ENCODE data around the gene SRP68.

The SRP68 gene

DNA sequence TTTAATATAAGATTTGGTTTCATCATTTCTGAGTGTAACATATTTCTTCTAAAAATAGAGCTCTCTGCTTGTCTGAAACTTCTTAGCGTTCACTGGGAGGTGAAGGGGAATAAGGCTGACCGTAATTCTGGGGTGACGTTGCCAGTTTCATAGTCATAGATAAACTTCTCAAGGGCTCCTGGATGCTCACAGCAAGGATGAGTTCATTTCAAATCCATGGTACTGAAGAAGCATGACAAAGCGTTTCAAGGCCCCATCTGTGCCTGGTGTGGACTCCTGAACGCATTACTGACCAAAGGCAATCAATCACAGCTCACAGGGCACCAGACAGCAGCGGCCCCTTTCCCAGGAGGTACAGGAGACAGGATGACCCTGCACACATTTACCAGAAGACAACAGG is 33.2 kb downstream of the SRP68 start:
- H3K9me3 ChIP-seq (ENCODE audit: control insufficient read depth, insufficient read depth, low read depth, low read length) = no peaks in the 10 kb centered on the region
- CTCF ChIA-PET = interaction anchor here (0.5 to 1.1 kb wide), 3 partner anchors 25 to 289 kb away, joined by 3 to 4 read pairs (median 3); no protein-coding TSS in a partner anchor
- H3K4me3 ChIP-seq (ENCODE audit: low read depth, low read length) = no peak overlapping the region
- 0 out of 2 replicates have a peak overlapping the region, but pooled peaks have one; percentile 52 for H3K27ac ChIP-seq (ENCODE audit: extremely low read depth, low read depth, low read length)
- no peaks in the 10 kb centered on the region for H3K4me1 ChIP-seq (ENCODE audit: control insufficient read depth, insufficient read depth, low read length)
- POLR2A ChIA-PET = interaction anchor here (0.9 kb wide), 1 partner anchor 10 kb away, joined by 3 read pairs; no protein-coding TSS in a partner anchor
- peaks cover 46 to 75% of the 10 kb centered on the region in 2 experiments for H3K36me3 ChIP-seq (ENCODE audit: control insufficient read depth in 2 of 2, insufficient read depth in 1 of 2, low read length in 2 of 2)
- TF ChIP-seq, protein P1, sequence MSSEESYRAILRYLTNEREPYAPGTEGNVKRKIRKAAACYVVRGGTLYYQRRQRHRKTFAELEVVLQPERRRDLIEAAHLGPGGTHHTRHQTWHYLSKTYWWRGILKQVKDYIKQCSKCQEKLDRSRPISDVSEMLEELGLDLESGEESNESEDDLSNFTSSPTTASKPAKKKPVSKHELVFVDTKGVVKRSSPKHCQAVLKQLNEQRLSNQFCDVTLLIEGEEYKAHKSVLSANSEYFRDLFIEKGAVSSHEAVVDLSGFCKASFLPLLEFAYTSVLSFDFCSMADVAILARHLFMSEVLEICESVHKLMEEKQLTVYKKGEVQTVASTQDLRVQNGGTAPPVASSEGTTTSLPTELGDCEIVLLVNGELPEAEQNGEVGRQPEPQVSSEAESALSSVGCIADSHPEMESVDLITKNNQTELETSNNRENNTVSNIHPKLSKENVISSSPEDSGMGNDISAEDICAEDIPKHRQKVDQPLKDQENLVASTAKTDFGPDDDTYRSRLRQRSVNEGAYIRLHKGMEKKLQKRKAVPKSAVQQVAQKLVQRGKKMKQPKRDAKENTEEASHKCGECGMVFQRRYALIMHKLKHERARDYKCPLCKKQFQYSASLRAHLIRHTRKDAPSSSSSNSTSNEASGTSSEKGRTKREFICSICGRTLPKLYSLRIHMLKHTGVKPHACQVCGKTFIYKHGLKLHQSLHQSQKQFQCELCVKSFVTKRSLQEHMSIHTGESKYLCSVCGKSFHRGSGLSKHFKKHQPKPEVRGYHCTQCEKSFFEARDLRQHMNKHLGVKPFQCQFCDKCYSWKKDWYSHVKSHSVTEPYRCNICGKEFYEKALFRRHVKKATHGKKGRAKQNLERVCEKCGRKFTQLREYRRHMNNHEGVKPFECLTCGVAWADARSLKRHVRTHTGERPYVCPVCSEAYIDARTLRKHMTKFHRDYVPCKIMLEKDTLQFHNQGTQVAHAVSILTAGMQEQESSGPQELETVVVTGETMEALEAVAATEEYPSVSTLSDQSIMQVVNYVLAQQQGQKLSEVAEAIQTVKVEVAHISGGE (tag by site-specific recombination; conservative IDR thresholded peaks at IDR 0.05; ENCODE audit: low read depth) = no peak
- no peak for TF ChIP-seq ZNF274 (IDR thresholded peaks at IDR 0.05; ENCODE audit: low read length)
- TF ChIP-seq ZNF274 (tag by site-specific recombination; IDR thresholded peaks at IDR 0.05; ENCODE audit: borderline replicate concordance) = no peak
- TF ChIP-seq ZNF544 (tag by site-specific recombination; IDR thresholded peaks at IDR 0.05) = no peak
- TF ChIP-seq, protein P2, sequence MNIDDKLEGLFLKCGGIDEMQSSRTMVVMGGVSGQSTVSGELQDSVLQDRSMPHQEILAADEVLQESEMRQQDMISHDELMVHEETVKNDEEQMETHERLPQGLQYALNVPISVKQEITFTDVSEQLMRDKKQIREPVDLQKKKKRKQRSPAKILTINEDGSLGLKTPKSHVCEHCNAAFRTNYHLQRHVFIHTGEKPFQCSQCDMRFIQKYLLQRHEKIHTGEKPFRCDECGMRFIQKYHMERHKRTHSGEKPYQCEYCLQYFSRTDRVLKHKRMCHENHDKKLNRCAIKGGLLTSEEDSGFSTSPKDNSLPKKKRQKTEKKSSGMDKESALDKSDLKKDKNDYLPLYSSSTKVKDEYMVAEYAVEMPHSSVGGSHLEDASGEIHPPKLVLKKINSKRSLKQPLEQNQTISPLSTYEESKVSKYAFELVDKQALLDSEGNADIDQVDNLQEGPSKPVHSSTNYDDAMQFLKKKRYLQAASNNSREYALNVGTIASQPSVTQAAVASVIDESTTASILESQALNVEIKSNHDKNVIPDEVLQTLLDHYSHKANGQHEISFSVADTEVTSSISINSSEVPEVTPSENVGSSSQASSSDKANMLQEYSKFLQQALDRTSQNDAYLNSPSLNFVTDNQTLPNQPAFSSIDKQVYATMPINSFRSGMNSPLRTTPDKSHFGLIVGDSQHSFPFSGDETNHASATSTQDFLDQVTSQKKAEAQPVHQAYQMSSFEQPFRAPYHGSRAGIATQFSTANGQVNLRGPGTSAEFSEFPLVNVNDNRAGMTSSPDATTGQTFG (tag by site-specific recombination; IDR thresholded peaks at IDR 0.05; ENCODE audit: borderline replicate concordance) = no peak
- TF ChIP-seq, protein P3, sequence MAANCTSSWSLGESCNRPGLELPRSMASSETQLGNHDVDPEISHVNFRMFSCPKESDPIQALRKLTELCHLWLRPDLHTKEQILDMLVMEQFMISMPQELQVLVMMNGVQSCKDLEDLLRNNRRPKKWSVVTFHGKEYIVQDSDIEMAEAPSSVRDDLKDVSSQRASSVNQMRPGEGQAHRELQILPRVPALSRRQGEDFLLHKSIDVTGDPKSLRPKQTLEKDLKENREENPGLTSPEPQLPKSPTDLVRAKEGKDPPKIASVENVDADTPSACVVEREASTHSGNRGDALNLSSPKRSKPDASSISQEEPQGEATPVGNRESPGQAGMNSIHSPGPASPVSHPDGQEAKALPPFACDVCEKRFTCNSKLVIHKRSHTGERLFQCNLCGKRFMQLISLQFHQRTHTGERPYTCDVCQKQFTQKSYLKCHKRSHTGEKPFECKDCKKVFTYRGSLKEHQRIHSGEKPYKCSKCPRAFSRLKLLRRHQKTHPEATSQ (tag by site-specific recombination; IDR thresholded peaks at IDR 0.05) = no peak
- TF ChIP-seq ZNF510 (tag by site-specific recombination; IDR thresholded peaks at IDR 0.05; ENCODE audit: insufficient replicate concordance) = no peak
- no peak for TF ChIP-seq SP2 (tag by site-specific recombination; IDR thresholded peaks at IDR 0.05)
- no peak for TF ChIP-seq ZNF707 (tag by site-specific recombination; IDR thresholded peaks at IDR 0.05)
- TF ChIP-seq ZNF670 (tag by site-specific recombination; IDR thresholded peaks at IDR 0.05; ENCODE audit: low read depth) = no peak
- TF ChIP-seq ZNF221 (tag by site-specific recombination; IDR thresholded peaks at IDR 0.05; ENCODE audit: borderline replicate concordance) = no peak
- TF ChIP-seq KLF17 (tag by site-specific recombination; IDR thresholded peaks at IDR 0.05) = no peak
- TF ChIP-seq ZNF24 (tag by site-specific recombination; IDR thresholded peaks at IDR 0.05) = no peak
- TF ChIP-seq, protein P4, sequence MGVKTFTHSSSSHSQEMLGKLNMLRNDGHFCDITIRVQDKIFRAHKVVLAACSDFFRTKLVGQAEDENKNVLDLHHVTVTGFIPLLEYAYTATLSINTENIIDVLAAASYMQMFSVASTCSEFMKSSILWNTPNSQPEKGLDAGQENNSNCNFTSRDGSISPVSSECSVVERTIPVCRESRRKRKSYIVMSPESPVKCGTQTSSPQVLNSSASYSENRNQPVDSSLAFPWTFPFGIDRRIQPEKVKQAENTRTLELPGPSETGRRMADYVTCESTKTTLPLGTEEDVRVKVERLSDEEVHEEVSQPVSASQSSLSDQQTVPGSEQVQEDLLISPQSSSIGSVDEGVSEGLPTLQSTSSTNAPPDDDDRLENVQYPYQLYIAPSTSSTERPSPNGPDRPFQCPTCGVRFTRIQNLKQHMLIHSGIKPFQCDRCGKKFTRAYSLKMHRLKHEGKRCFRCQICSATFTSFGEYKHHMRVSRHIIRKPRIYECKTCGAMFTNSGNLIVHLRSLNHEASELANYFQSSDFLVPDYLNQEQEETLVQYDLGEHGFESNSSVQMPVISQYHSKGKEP (tag by site-specific recombination; IDR thresholded peaks at IDR 0.05) = no peak
- TF ChIP-seq ZNF660 (tag by site-specific recombination; IDR thresholded peaks at IDR 0.05) = no peak
- no peak for TF ChIP-seq ZNF623 (tag by site-specific recombination; IDR thresholded peaks at IDR 0.05)
- no peak for TF ChIP-seq ZNF701 (tag by site-specific recombination; IDR thresholded peaks at IDR 0.05)
- TF ChIP-seq, protein P5, sequence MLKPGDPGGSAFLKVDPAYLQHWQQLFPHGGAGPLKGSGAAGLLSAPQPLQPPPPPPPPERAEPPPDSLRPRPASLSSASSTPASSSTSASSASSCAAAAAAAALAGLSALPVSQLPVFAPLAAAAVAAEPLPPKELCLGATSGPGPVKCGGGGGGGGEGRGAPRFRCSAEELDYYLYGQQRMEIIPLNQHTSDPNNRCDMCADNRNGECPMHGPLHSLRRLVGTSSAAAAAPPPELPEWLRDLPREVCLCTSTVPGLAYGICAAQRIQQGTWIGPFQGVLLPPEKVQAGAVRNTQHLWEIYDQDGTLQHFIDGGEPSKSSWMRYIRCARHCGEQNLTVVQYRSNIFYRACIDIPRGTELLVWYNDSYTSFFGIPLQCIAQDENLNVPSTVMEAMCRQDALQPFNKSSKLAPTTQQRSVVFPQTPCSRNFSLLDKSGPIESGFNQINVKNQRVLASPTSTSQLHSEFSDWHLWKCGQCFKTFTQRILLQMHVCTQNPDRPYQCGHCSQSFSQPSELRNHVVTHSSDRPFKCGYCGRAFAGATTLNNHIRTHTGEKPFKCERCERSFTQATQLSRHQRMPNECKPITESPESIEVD (tag by site-specific recombination; IDR thresholded peaks at IDR 0.05) = no peak
- no peak for TF ChIP-seq GLIS1 (tag by site-specific recombination; IDR thresholded peaks at IDR 0.05)
- TF ChIP-seq ZNF354C (tag by site-specific recombination; IDR thresholded peaks at IDR 0.05; ENCODE audit: borderline replicate concordance, low read depth) = no peak
- no peak for TF ChIP-seq ZNF423 (tag by site-specific recombination; IDR thresholded peaks at IDR 0.05)

All from HEK293 (cell line).